Measurements from ENCODE around the gene CDH4.

CDH4 gene

DNA sequence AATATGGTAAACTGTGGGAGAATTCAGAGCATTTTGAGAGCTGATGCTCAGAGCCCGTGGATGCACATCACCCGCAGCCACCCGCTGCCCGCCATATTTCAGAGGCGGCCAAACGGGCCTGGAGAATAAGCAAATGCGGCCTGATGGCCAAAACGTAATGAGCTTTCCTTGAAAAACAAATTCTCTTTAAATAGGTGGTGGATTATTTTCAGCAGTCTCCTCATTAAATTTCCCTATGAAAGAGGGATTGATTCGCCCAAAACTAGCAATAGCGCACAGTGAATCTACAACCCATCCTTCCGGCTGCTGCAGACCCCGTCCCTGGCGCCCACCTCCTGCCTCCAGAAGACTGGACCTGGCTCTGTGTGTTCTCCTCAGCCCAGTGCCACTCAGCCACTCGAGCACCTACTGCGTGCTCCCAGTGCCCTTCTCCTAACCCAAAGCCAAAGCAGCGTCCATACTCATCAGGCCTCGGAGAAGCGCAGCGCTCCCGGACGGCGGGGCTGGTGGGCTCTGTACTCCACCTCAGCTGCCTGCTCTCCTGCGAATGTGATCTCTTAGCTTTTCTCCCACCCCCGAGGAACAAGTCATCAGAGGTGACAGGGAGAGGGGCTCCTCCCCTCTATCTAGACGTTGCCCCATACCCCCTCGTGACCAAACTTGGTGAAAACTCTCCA lies 588.9 kb downstream of the CDH4 start (continued):
- TF ChIP-seq ZNF660 (tag by site-specific recombination; IDR thresholded peaks at IDR 0.05) (no peak), HOXC10 (CRISPR knock-in tag; IDR thresholded peaks at IDR 0.05) (no peak), ELK4 (IDR thresholded peaks at IDR 0.05; ENCODE audit: borderline replicate concordance, low read depth, low read length) (no peak)

DNA sequence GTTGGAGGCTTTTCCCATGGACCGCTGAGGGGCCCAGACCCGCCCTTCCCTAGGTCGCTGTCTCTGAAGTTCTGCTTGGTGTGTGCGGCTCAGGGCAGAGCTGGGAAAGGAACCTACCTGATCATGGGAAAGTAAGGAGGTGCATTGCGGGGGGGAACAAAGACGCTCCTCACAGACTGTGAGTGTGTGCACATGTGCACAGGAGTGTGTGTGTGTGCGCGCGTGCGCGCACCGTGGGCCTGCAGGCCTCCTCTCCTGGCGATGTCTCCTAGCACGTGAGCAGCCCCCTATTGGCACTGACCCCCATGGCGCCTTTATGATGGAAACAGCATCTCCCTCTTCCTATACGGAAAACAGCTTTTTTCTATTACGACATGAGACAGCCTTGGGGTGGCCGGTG lies 589.5 kb downstream of the CDH4 start:
- Histone ChIP-seq H3K9me3 (ENCODE audit: control insufficient read depth, insufficient read depth, low read depth, low read length) (no peaks in the 10 kb centered on the region), H3K27ac (ENCODE audit: extremely low read depth, low read depth, low read length) (no peak overlapping the region), H3K4me3 (ENCODE audit: low read depth, low read length) (no peak overlapping the region), H3K36me3 (ENCODE audit: control insufficient read depth in 2 of 2, insufficient read depth in 1 of 2, low read length in 2 of 2) (no peaks in the 10 kb centered on the region), H3K4me1 (ENCODE audit: control insufficient read depth, insufficient read depth, low read length) (no peaks in the 10 kb centered on the region; the same call in 1 of the 2 replicates)
- ChIA-PET CTCF (interaction anchor here (1.0 kb wide), 1 partner anchor 45 kb away, joined by 3 read pairs; no protein-coding TSS in a partner anchor), POLR2A (no interaction called here)
- TF ChIP-seq ZNF114 (tag by site-specific recombination; IDR thresholded peaks at IDR 0.05) (no peak), REPIN1 (tag by site-specific recombination; IDR thresholded peaks at IDR 0.05; ENCODE audit: low read depth) (no peak), ZNF133 (tag by site-specific recombination; IDR thresholded peaks at IDR 0.05) (no peak), SP7 (tag by site-specific recombination; IDR thresholded peaks at IDR 0.05) (no peak), TRIM28 (IDR thresholded peaks at IDR 0.05; ENCODE audit: borderline replicate concordance, low read length) (no peak), ZNF660 (tag by site-specific recombination; IDR thresholded peaks at IDR 0.05) (no peak), ZNF140 (tag by site-specific recombination; IDR thresholded peaks at IDR 0.05) (no peak), ZNF184 (tag by site-specific recombination; IDR thresholded peaks at IDR 0.05) (no peak), GLI2 (tag by site-specific recombination; IDR thresholded peaks at IDR 0.05; ENCODE audit: borderline replicate concordance, low read depth) (no peak)
- TF ChIP-seq, protein P1, sequence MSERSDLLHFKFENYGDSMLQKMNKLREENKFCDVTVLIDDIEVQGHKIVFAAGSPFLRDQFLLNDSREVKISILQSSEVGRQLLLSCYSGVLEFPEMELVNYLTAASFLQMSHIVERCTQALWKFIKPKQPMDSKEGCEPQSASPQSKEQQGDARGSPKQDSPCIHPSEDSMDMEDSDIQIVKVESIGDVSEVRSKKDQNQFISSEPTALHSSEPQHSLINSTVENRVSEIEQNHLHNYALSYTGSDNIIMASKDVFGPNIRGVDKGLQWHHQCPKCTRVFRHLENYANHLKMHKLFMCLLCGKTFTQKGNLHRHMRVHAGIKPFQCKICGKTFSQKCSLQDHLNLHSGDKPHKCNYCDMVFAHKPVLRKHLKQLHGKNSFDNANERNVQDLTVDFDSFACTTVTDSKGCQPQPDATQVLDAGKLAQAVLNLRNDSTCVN (tag by site-specific recombination; optimal IDR thresholded peaks at IDR 0.05), result no peak

DNA sequence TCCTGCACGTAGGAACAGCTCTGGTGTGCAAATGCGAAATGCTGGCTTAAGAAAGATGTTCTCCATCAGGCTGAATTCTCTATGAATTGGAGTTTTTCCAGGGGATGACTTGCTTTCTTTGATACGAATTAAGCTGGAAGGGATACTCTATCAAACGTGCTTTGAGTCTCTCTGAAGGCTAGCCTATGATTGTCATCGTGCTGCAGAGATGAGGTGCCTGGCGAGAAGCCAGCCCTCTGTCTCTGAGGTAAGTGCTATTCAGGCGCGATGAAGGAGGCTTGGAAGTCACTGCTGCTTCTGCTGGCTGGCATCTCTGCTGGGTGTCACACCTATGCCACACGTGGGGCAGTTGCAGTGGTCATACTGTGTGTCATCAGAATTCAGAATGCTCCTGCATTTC lies 589.9 kb downstream of the CDH4 start:
- POLR2A ChIA-PET, result no interaction called here
- CTCF ChIA-PET, result interaction anchor here (1.0 kb wide), 1 partner anchor 44 kb away, joined by 3 read pairs; no protein-coding TSS in a partner anchor
- Histone ChIP-seq H3K4me3 (ENCODE audit: low read depth, low read length) (no peak overlapping the region), H3K27ac (ENCODE audit: extremely low read depth, low read depth, low read length) (no peak overlapping the region), H3K9me3 (ENCODE audit: control insufficient read depth, insufficient read depth, low read depth, low read length) (no peaks in the 10 kb centered on the region), H3K4me1 (ENCODE audit: control insufficient read depth, insufficient read depth, low read length) (no peaks in the 10 kb centered on the region; the same call in 1 of the 2 replicates), H3K36me3 (ENCODE audit: control insufficient read depth in 2 of 2, insufficient read depth in 1 of 2, low read length in 2 of 2) (no peaks in the 10 kb centered on the region)
- TF ChIP-seq ZNF274 (IDR thresholded peaks at IDR 0.05; ENCODE audit: low read length) (no peak), ZNF274 (tag by site-specific recombination; IDR thresholded peaks at IDR 0.05; ENCODE audit: borderline replicate concordance) (no peak), ZNF426 (tag by site-specific recombination; IDR thresholded peaks at IDR 0.05) (no peak), ZNF677 (tag by site-specific recombination; IDR thresholded peaks at IDR 0.05) (no peak), KLF16 (tag by site-specific recombination; IDR thresholded peaks at IDR 0.05) (no peak), ZNF221 (tag by site-specific recombination; IDR thresholded peaks at IDR 0.05; ENCODE audit: borderline replicate concordance) (no peak), ZNF501 (tag by site-specific recombination; IDR thresholded peaks at IDR 0.05) (no peak), ZBTB17 (tag by site-specific recombination; IDR thresholded peaks at IDR 0.05) (0 out of 2 replicates have a peak, but pooled peaks have one; percentile 25), ZNF585B (tag by site-specific recombination; IDR thresholded peaks at IDR 0.05) (no peak)
- TF ChIP-seq, protein P2, sequence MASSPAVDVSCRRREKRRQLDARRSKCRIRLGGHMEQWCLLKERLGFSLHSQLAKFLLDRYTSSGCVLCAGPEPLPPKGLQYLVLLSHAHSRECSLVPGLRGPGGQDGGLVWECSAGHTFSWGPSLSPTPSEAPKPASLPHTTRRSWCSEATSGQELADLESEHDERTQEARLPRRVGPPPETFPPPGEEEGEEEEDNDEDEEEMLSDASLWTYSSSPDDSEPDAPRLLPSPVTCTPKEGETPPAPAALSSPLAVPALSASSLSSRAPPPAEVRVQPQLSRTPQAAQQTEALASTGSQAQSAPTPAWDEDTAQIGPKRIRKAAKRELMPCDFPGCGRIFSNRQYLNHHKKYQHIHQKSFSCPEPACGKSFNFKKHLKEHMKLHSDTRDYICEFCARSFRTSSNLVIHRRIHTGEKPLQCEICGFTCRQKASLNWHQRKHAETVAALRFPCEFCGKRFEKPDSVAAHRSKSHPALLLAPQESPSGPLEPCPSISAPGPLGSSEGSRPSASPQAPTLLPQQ (tag by site-specific recombination; IDR thresholded peaks at IDR 0.05), result no peak
